ENCODE measurements around the gene CEMIP.

GRCh38 chr15:80906159-80906766, 127.1 kb downstream of the CEMIP start:
- no peak for TF ChIP-seq CTCF (IDR thresholded peaks at IDR 0.05)
- TF ChIP-seq POLR2A (IDR thresholded peaks at IDR 0.05), result no peak

Measured in lower leg skin (tissue), 3 donors.